ENCODE data around the gene MTURN. TPM values are rescaled to one million over a fixed set of nuclear protein-coding genes. Genes with fewer than 3 reads are reported as not detected.

MTURN gene
- total RNA-seq, 1 experiment from 2014 or later: 1.1 TPM

- no peaks in the 10 kb centered on the region for H3K27me3 ChIP-seq (ENCODE audit: control insufficient read depth, insufficient read depth, low read length)
- DNase-seq: no peak
- no peaks in the 10 kb centered on the region for H3K36me3 ChIP-seq (replicated peaks; ENCODE audit: control insufficient read depth, insufficient read depth, low read length)
- H3K4me3 ChIP-seq (ENCODE audit: insufficient read depth, low read depth, low read length): no peak overlapping the region
These were observed 72.6 kb downstream of the MTURN start for GRCh38 chr7:30207376-30207775.

- H3K27me3 ChIP-seq (ENCODE audit: control insufficient read depth, insufficient read depth, low read length): no peaks in the 10 kb centered on the region
- DNase-seq: no peak
- H3K36me3 ChIP-seq (replicated peaks; ENCODE audit: control insufficient read depth, insufficient read depth, low read length): no peaks in the 10 kb centered on the region
- H3K4me3 ChIP-seq (ENCODE audit: insufficient read depth, low read depth, low read length): no peak overlapping the region
These were observed 75.2 kb downstream of the MTURN start for GRCh38 chr7:30209951-30210350.

Other genes with a start within 250 kb of the MTURN start
- 115 and 123 TPM in 2 replicates for gene SCRN1, start 145.2 kb upstream of the MTURN start, total RNA-seq (2014; rRNA removed; shearing (Covaris generic))
- gene FKBP14, start 108.3 kb upstream of the MTURN start, total RNA-seq (2014; rRNA removed; shearing (Covaris generic)): 12.5 and 15.3 TPM in 2 replicates
- 29.2 and 31.3 TPM in 2 replicates for gene PLEKHA8, start 106.6 kb upstream of the MTURN start, total RNA-seq (2014; rRNA removed; shearing (Covaris generic))
- 15.6 and 23.8 TPM in 2 replicates for gene ZNRF2, start 149.6 kb downstream of the MTURN start, total RNA-seq (2014; rRNA removed; shearing (Covaris generic))